Panc1 (cell line): ENCODE results near the gene BRICD5. TPM values are rescaled to one million over a fixed set of nuclear protein-coding genes. Genes with fewer than 3 reads are reported as not detected.

ENCODE experiments used
- ATAC-seq: fragments of 200-7000 bp; cut with Tn5 transposase; 2 replicates; pipeline ENCODE4 v1.9.1; 2020; ENCODE audit warnings: mild to moderate bottlenecking, moderate library complexity
- BruUV-seq: library from RNA; stranded (reverse); fragments of 400-500 nt; replicated peaks from 2 replicates; lab custom pipeline; 2021; lab: Mats Ljungman, UMichigan
- CTCF ChIA-PET: fragments of 300-600 bp; sonication (Branson Sonifier 250); formaldehyde crosslinking; loops from one replicate; lab custom pipeline; 2022; ENCODE audit warnings: antibody characterized with exemption; lab: Charles Lee
- POLR2A ChIA-PET: fragments of 300-600 bp; sonication (Branson Sonifier 250); formaldehyde crosslinking; loops from one replicate; lab custom pipeline; 2022; ENCODE audit warnings: antibody characterized with exemption; lab: Charles Lee
- DNase-seq: peaks from one replicate; pipeline ENCODE4 v3.0.0-alpha.2; 2010; ENCODE audit warnings: low read depth, low spot score
- H3K27ac ChIP-seq: 2 replicates; pipeline ENCODE4 v1.5.1; 2011; ENCODE audit warnings: mild to moderate bottlenecking, low read length, inconsistent platforms
- H3K27me3 ChIP-seq: fragments of 200-500 bp; sonication (Bioruptor generic); 2 replicates; pipeline ENCODE4 v1.6.0; 2014; ENCODE audit warnings: low read length, inconsistent platforms; ENCODE audit not compliant: control insufficient read depth, insufficient read depth
- H3K36me3 ChIP-seq: fragments of 200-500 bp; sonication (Bioruptor generic); 2 replicates; pipeline ENCODE4 v1.5.1; 2014; ENCODE audit warnings: inconsistent platforms, mild to moderate bottlenecking, low read length, moderate library complexity; ENCODE audit not compliant: control insufficient read depth, insufficient read depth
- H3K4me1 ChIP-seq: 2 replicates; pipeline ENCODE4 v1.5.1; 2011; ENCODE audit warnings: inconsistent platforms, mild to moderate bottlenecking, low read length, moderate library complexity; ENCODE audit not compliant: control insufficient read depth, insufficient read depth
- H3K4me3 ChIP-seq, 2 experiments: 2 replicates each; pipeline ENCODE4 v1.5.1; 2011 to 2012; ENCODE audit warnings: low read depth in 2 of 2, low read length in 2 of 2, mild to moderate bottlenecking in 2 of 2, inconsistent platforms in 1 of 2, moderate library complexity in 1 of 2
- H3K9me3 ChIP-seq: fragments of 200-500 bp; sonication (Bioruptor generic); 2 replicates; pipeline ENCODE4 v1.5.1; 2014; ENCODE audit warnings: low read depth, mild to moderate bottlenecking, inconsistent platforms, low read length, moderate library complexity; ENCODE audit not compliant: control insufficient read depth, insufficient read depth
- CTCF ChIP-seq: fragments of 450-650 bp; IDR thresholded peaks from 2 replicates; pipeline ENCODE4 v1.5.1; 2017; ENCODE audit warnings: mild to moderate bottlenecking
- POLR2AphosphoS5 ChIP-seq: IDR thresholded peaks from 2 replicates; pipeline ENCODE4 v1.6.1; 2012; ENCODE audit warnings: mild to moderate bottlenecking, low read depth, low read length, moderate library complexity
- REST ChIP-seq, 2 experiments: IDR thresholded peaks; 2 replicates each; pipeline ENCODE4 v1.6.1; 2011 to 2012; ENCODE audit warnings: low read depth in 2 of 2, control low read depth in 1 of 2, low read length in 1 of 2, mild to moderate bottlenecking in 1 of 2, moderate library complexity in 1 of 2; ENCODE audit not compliant: insufficient read depth in 1 of 2
- SIN3A ChIP-seq: IDR thresholded peaks from 2 replicates; pipeline ENCODE4 v1.6.1; 2012; ENCODE audit warnings: low read depth, mild to moderate bottlenecking, low read length, moderate library complexity, borderline replicate concordance; ENCODE audit not compliant: insufficient read depth
- TCF7L2 ChIP-seq: IDR thresholded peaks from 2 replicates; pipeline ENCODE4 v1.6.1; 2011; ENCODE audit warnings: mild to moderate bottlenecking, low read depth, low read length, inconsistent platforms
- in situ Hi-C: cut with HindIII; loops from 2 replicates; pipeline ENCODE4 v1.10.0; 2016; ENCODE audit warnings: low sequenced_read_pairs, low pct_unique_long_range_greater_than_20kb
- intact Hi-C: fragments of 100-400 bp; cut with micrococcal nuclease; formaldehyde crosslinking; loops from one replicate; pipeline ENCODE4 v1.10.0; 2022; ENCODE audit not compliant: unreplicated experiment
- total RNA-seq: library from RNA; stranded (reverse); gene quantifications from one replicate; pipeline ENCODE4 v1.2.1, GENCODE V29; 2021; ENCODE audit not compliant: unreplicated experiment

Gene BRICD5
- total RNA-seq, 1 experiment from 2014 or later: 8.7 TPM

GRCh38 chr16:2228161-2228824 is 17.6 kb upstream of the BRICD5 start:
- no peaks in the 10 kb centered on the region for H3K27me3 ChIP-seq
- intact Hi-C loops (no loop called here), in situ Hi-C loops (no loop called here)
- no peaks in the 10 kb centered on the region for H3K9me3 ChIP-seq
- TF ChIP-seq SIN3A (no peak), REST (IDR thresholded peaks at IDR 0.05; ENCODE audit: insufficient read depth in 1 of 2, low read depth in 2 of 2, low read length in 1 of 2) (no peak), POLR2AphosphoS5 (no peak), TCF7L2 (no peak), CTCF (no peak)
- no peak overlapping the region for H3K4me3 ChIP-seq
- DNase-seq (no peak), ATAC-seq (no peak)
- peaks cover 8% of the 10 kb centered on the region; the same call in 1 of the 2 replicates for H3K36me3 ChIP-seq
- BruUV-seq: no TSS peak
- ChIA-PET POLR2A (no interaction called here), CTCF (no interaction called here)
- peaks cover 16% of the 10 kb centered on the region for H3K4me1 ChIP-seq
- H3K27ac ChIP-seq: no peak overlapping the region

- CTCF ChIA-PET: no interaction called here
- DNase-seq (no peak), ATAC-seq (no peak)
- no peak overlapping the region for H3K27ac ChIP-seq
- no TSS peak for BruUV-seq
- peaks cover 8% of the 10 kb centered on the region; the same call in 1 of the 2 replicates for H3K36me3 ChIP-seq
- intact Hi-C loops: no loop called here
- H3K9me3 ChIP-seq: no peaks in the 10 kb centered on the region
- in situ Hi-C loops: no loop called here
- H3K27me3 ChIP-seq: no peaks in the 10 kb centered on the region
- POLR2A ChIA-PET: no interaction called here
- H3K4me1 ChIP-seq: peaks cover 16% of the 10 kb centered on the region
- TF ChIP-seq POLR2AphosphoS5 (no peak), CTCF (no peak), SIN3A (no peak), REST (IDR thresholded peaks at IDR 0.05; ENCODE audit: insufficient read depth in 1 of 2, low read depth in 2 of 2, low read length in 1 of 2) (no peak), TCF7L2 (no peak)
- H3K4me3 ChIP-seq: no peak overlapping the region
These were observed 16.3 kb upstream of the BRICD5 start for GRCh38 chr16:2226918-2227317.
